Urinary bladder (tissue), 4 donors: ENCODE measurements around the gene RNU5B-1. TPM values are rescaled to one million over a fixed set of nuclear protein-coding genes. Genes with fewer than 3 reads are reported as not detected.

Experiments
- DNase-seq: peaks from one replicate; pipeline ENCODE4 v3.0.0-alpha.2; 2015; ENCODE audit errors: extremely low spot score
- H3K27ac ChIP-seq: one replicate; pipeline ENCODE4 v1.5.1; 2013; ENCODE audit warnings: low read depth, mild to moderate bottlenecking, moderate library complexity
- H3K36me3 ChIP-seq: one replicate; pipeline ENCODE4 v1.6.1; 2013; ENCODE audit warnings: mild to moderate bottlenecking, moderate library complexity; ENCODE audit not compliant: insufficient read depth
- H3K4me1 ChIP-seq: one replicate; pipeline ENCODE4 v1.6.1; 2013; ENCODE audit warnings: mild to moderate bottlenecking, moderate library complexity; ENCODE audit not compliant: insufficient read depth
- H3K4me3 ChIP-seq: one replicate; pipeline ENCODE4 v1.5.1; 2013; ENCODE audit warnings: low read depth, low read length
- WGBS: extraction: QIAGEN DNeasy Blood & Tissue Kit; methylation state at CpG from one replicate; pipeline ENCODE4 v1.1.7; 2013; 5-methylcytosine and 5-hydroxymethylcytosine counted together
- polyA plus RNA-seq: library from polyadenylated mRNA; stranded (reverse); fragments of 200-250 nt; gene quantifications from one replicate; pipeline ENCODE4 v1.2.3, GENCODE V29; 2013
- total RNA-seq: library from RNA; depleted of rRNA; stranded (reverse); fragments of >200 nt; gene quantifications from one replicate; pipeline ENCODE4 v1.2.3, GENCODE V29; 2014
- donor health status: healthy with polysubstance abuse.
- donor health status: healthy.

Gene RNU5B-1
- total and polyA plus RNA-seq, 2 donors: under 0.01 TPM; not detected in 1

DNA sequence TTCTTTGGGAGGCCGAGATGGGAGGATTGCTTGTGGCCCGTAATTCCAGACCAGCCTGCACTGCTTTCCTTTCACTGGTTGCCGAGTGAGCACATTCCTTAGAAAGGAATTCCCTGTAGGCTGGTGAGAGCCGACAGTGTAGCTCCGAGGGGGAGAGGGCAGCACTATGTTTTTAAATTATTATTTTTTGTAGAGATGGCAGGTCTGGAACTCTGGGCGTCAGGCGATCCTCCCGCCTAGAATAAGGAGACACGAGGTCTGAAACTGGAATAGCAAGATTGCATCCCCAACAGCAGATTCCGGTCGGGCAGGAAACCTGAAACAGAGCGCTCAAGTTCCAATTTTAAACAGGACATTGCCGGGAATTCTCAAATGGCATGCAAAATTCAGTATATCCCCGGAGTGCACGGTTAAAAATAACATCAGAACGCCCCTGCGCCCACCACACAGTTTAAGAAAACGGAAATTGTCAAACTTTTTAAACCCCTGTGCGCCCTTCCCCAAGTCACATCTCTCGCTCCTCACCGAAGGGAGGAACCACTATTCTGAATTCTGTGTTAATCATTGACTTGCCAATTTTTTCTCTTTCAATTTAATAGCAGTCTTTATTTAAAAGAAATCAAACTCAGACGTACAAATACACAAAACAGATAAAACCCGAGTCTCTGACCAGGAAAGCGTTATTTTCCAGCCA is 643 bp upstream of the RNU5B-1 start:
- H3K4me3 ChIP-seq: peak overlapping the region; percentile 45
- H3K36me3 ChIP-seq: no peaks in the 10 kb centered on the region
- peak; percentile 60 for DNase-seq
- no peaks in the 10 kb centered on the region for H3K4me1 ChIP-seq
- 1% methylated on average over 24 of the region's 24 CpGs for WGBS
- H3K27ac ChIP-seq: peak overlapping the region; percentile 42

- Histone ChIP-seq H3K27ac (peak overlapping the region; percentile 71), H3K4me3 (no peak overlapping the region), H3K4me1 (no peaks in the 10 kb centered on the region), H3K36me3 (no peaks in the 10 kb centered on the region)
- 54% methylated on average over 14 of the region's 14 CpGs for WGBS
- DNase-seq: no peak
Measured at GRCh38 chr15:65305150-65305758, 777 bp downstream of the RNU5B-1 start.

GRCh38 chr15:65305776-65306175 is 1.3 kb downstream of the RNU5B-1 start:
- no peaks in the 10 kb centered on the region for H3K4me1 ChIP-seq
- H3K27ac ChIP-seq: no peak overlapping the region
- H3K36me3 ChIP-seq: no peaks in the 10 kb centered on the region
- DNase-seq: no peak
- no peak overlapping the region for H3K4me3 ChIP-seq
- WGBS: 86% methylated on average over 3 of the region's 3 CpGs

GRCh38 chr15:65306551-65306950 is 2.1 kb downstream of the RNU5B-1 start:
- Histone ChIP-seq H3K36me3 (no peaks in the 10 kb centered on the region), H3K27ac (no peak overlapping the region), H3K4me3 (no peak overlapping the region), H3K4me1 (no peaks in the 10 kb centered on the region)
- no peak for DNase-seq

DNA sequence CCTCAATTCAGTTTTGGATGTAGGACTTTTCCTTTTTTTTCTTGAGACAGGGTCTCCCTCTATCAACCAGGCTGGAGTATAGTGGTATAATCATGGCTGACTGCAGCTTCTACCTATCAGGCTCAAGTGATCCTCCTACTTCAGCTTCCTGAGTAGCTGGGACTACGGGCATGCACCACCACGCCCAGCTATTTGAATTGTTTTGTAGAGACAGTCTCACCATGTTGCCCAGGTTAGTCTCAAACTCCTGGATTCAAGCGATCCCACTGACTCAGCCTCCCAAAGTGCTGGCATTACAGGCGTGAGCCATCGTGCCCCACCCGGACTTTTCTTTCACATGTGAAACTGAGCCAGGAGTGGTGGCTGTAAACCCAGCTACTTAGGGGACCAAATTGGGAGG is 3.5 kb downstream of the RNU5B-1 start:
- H3K36me3 ChIP-seq: no peaks in the 10 kb centered on the region
- no peak overlapping the region for H3K4me3 ChIP-seq
- no peak overlapping the region for H3K27ac ChIP-seq
- no peaks in the 10 kb centered on the region for H3K4me1 ChIP-seq
- WGBS: 84% methylated on average over 6 of the region's 6 CpGs
- DNase-seq: no peak

DNA sequence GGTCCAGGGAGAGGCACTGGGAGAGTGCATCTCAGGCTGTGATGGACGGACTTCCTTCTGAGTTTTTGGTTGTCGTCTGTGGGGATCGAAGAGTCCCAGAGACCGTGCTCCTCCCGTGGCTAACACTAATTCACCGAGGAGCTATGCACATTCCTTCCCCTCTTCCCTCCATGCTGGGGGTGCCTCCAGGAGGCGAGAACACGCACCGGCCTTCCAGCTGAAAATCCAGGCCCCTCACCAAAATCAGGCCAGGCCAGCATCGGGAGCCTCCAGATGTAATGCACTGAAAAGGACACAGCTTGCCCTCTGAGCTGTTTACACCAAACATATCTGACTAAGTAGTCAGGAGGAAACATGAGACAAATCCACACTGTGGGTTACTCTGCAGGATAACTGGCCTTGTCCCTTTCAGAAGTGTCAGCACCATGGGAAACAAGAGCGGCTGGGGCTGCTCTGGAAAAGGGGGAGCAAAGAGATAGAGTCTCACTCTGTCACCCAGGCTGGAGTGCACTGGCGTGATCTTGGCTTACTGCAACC is 5.5 kb downstream of the RNU5B-1 start:
- 65% methylated on average over 12 of the region's 12 CpGs for WGBS
- H3K4me3 ChIP-seq: no peak overlapping the region
- no peaks in the 10 kb centered on the region for H3K4me1 ChIP-seq
- no peak for DNase-seq
- no peak overlapping the region for H3K27ac ChIP-seq
- no peaks in the 10 kb centered on the region for H3K36me3 ChIP-seq

- Histone ChIP-seq H3K27ac (no peak overlapping the region), H3K4me3 (no peak overlapping the region), H3K36me3 (no peaks in the 10 kb centered on the region), H3K4me1 (no peaks in the 10 kb centered on the region)
- DNase-seq: no peak
- WGBS: 91% methylated on average over 10 of the region's 10 CpGs
Measured at GRCh38 chr15:65310431-65311137, 6.1 kb downstream of the RNU5B-1 start.

- Histone ChIP-seq H3K27ac (no peak overlapping the region), H3K4me3 (no peak overlapping the region), H3K36me3 (no peaks in the 10 kb centered on the region), H3K4me1 (no peaks in the 10 kb centered on the region)
- no peak for DNase-seq
- WGBS: 68% methylated on average over 3 of the region's 3 CpGs
Measured at GRCh38 chr15:65311760-65312159, 7.3 kb downstream of the RNU5B-1 start.

DNA sequence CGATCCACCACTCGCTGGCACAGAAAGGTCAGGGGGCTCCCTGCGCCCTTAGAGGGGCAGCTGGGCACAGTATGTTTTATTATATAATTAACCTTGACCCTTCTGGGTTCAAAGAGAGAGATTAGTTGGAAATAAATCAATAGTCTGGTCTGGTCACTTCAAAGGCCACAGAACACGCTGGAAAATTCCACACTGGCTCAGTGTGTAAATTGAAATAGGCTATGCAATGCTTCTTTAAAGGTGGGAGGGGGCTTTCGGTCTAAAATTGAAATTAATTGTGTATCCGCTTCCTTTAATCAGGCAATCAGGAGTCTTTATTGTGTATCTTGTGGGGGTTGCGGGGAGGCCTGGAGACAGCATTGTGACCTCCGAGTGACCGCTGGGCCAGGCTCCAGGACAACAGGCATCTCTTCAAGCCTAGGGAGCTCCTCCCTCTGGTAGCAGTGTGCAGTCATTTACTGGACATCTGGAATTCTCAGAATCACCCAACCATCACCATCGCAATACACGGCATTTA is 8.0 kb downstream of the RNU5B-1 start:
- no peak for DNase-seq
- 68% methylated on average over 11 of the region's 11 CpGs for WGBS
- Histone ChIP-seq H3K4me1 (no peaks in the 10 kb centered on the region), H3K36me3 (no peaks in the 10 kb centered on the region), H3K4me3 (no peak overlapping the region), H3K27ac (no peak overlapping the region)

- Histone ChIP-seq H3K4me3 (no peak overlapping the region), H3K4me1 (no peaks in the 10 kb centered on the region), H3K27ac (no peak overlapping the region), H3K36me3 (no peaks in the 10 kb centered on the region)
- 34% methylated on average over 5 of the region's 5 CpGs for WGBS
- peak; percentile 59 for DNase-seq
Measured at GRCh38 chr15:65318870-65319356, 14.4 kb downstream of the RNU5B-1 start.

DNA sequence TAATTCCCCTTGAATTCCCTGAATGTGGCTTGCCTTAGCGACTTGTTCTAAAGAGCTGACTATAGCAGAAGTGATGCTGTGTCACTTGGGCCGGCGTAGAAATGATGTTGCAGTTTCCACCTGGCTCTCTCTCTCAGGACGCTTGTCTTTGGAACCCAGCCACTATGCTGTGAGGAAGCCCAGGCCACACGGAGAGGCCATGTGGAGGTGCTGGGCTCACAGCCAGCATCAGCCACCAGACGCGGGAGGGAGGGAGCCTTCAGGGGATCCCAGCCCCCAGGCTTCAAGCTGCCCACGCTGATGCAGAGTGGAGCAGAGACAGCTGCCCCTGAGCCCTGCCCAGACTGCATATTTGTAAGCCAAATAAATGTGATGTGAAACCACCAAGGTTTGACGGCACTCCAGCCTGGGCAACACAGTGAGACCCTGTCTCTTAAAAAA is 18.6 kb downstream of the RNU5B-1 start:
- Histone ChIP-seq H3K36me3 (no peaks in the 10 kb centered on the region), H3K27ac (no peak overlapping the region), H3K4me3 (no peak overlapping the region), H3K4me1 (no peaks in the 10 kb centered on the region)
- WGBS: 9% methylated on average over 9 of the region's 9 CpGs
- peak; percentile 51 for DNase-seq

GRCh38 chr15:65326117-65326526 is 21.6 kb downstream of the RNU5B-1 start:
- H3K27ac ChIP-seq: no peak overlapping the region
- no peaks in the 10 kb centered on the region for H3K36me3 ChIP-seq
- H3K4me3 ChIP-seq: no peak overlapping the region
- no peaks in the 10 kb centered on the region for H3K4me1 ChIP-seq
- 36% methylated on average over 12 of the region's 12 CpGs for WGBS
- DNase-seq: no peak

DNA sequence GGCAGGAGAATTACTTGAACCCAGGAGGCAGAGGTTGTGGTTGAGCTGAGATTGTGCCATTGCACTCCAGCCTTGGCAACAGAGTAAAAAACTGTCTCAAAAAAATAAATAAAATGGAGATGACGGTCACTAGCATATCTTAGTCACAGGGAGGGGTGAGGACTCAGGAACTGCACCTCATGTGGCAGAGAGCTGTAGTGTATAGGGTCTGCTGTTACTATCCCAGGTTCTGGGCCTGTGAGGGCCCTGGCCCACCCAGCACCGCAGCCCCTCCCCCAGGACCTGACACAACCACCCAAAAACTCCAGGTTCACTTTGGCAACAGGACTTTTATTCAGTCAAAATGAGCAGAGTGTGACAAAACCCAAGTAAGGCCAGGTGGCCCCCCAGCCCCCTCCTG is 22.3 kb downstream of the RNU5B-1 start:
- H3K36me3 ChIP-seq: no peaks in the 10 kb centered on the region
- WGBS: 77% methylated on average over 2 of the region's 2 CpGs
- H3K4me3 ChIP-seq: no peak overlapping the region
- H3K27ac ChIP-seq: no peak overlapping the region
- DNase-seq: no peak
- H3K4me1 ChIP-seq: no peaks in the 10 kb centered on the region
